ENCODE results near the gene TACR1. TPM values are rescaled to one million over a fixed set of nuclear protein-coding genes. Genes with fewer than 3 reads are reported as not detected.

TACR1 gene
- total and polyA plus RNA-seq, 2 of the 8 experiments (the other 6 are each of a cell fraction or from before 2014, with no cell fraction given): 0.09 to 0.37 TPM

- no peak overlapping the region for H2BK5ac ChIP-seq (ENCODE audit: low read depth, low read length)
- POLR2A ChIA-PET (ENCODE audit: partially characterized antibody): no interaction called here
- no peaks in the 10 kb centered on the region for H3K9me3 ChIP-seq (ENCODE audit: insufficient read depth in 2 of 2, low read depth in 1 of 2, low read length in 1 of 2)
- H3K23ac ChIP-seq (ENCODE audit: insufficient read length): no peak overlapping the region
- CTCF ChIA-PET (ENCODE audit: partially characterized antibody): interaction anchor here (0.6 to 1.1 kb wide), 2 partner anchors 60 to 452 kb away, joined by 3 read pairs; no protein-coding TSS in a partner anchor
- no peak overlapping the region for H2BK120ac ChIP-seq (replicated peaks; ENCODE audit: low read depth, low read length)
- H3K36me3 ChIP-seq (ENCODE audit: control insufficient read depth in 2 of 4, insufficient read depth in 4 of 4, low read length in 3 of 4): no peaks in the 10 kb centered on the region
- no peak overlapping the region for H4K8ac ChIP-seq (ENCODE audit: extremely low read depth, insufficient read depth, low read length)
- H4K91ac ChIP-seq (replicated peaks; ENCODE audit: insufficient read length, low read length): no peak overlapping the region
- H2BK12ac ChIP-seq (ENCODE audit: low read depth, low read length): 0 out of 2 replicates have a peak overlapping the region, but pooled peaks have one; percentile 12
- H4K20me1 ChIP-seq (replicated peaks in 1 of 2; ENCODE audit: control insufficient read depth in 1 of 2, insufficient read depth in 2 of 2, low read length in 2 of 2): no peaks in the 10 kb centered on the region
- no peak overlapping the region for H2AK5ac ChIP-seq (ENCODE audit: low read depth, low read length)
- FAIRE-seq: no peak
- H3K4ac ChIP-seq (replicated peaks; ENCODE audit: insufficient read length, low read depth, low read length): no peak overlapping the region
- no peaks in the 10 kb centered on the region for H3K27me3 ChIP-seq (replicated peaks in 1 of 4; ENCODE audit: control insufficient read depth in 3 of 4, extremely low read depth in 1 of 4, insufficient read depth in 3 of 4, low read length in 3 of 4)
- H2BK15ac ChIP-seq (ENCODE audit: low read length): no peak overlapping the region
- no peak overlapping the region for H2AFZ ChIP-seq (ENCODE audit: low read length)
- no peak overlapping the region for H3K27ac ChIP-seq (ENCODE audit: low read depth, low read length)
- no peak overlapping the region for H3K4me2 ChIP-seq (ENCODE audit: insufficient read depth in 1 of 2, low read depth in 2 of 2, low read length in 2 of 2)
- no peaks in the 10 kb centered on the region for H3K4me1 ChIP-seq (replicated peaks in 1 of 4; ENCODE audit: control insufficient read depth in 3 of 4, insufficient read depth in 4 of 4, low read length in 3 of 4)
- H3K79me2 ChIP-seq (ENCODE audit: control insufficient read depth in 1 of 2, insufficient read depth in 2 of 2, low read length in 2 of 2): no peaks in the 10 kb centered on the region
- 100% methylated on average over 2 of the region's 2 CpGs; no CpG with 5 or more reads in 1 of the 2 experiments for WGBS, 2 experiments (ENCODE audit: extremely low coverage in 1 of 2, insufficient coverage in 1 of 2, insufficient read length in 1 of 2, insufficient replicate concordance in 2 of 2, low coverage in 1 of 2, low lambda C conversion rate in 2 of 2, missing lambda C conversion rate in 1 of 2)
- no peak overlapping the region for H3K18ac ChIP-seq (ENCODE audit: extremely low read depth, low read length)
- H3K79me1 ChIP-seq (ENCODE audit: low read depth, low read length): no peaks in the 10 kb centered on the region
- no peak overlapping the region for H2BK20ac ChIP-seq (ENCODE audit: low read length)
- H3K56ac ChIP-seq (replicated peaks; ENCODE audit: insufficient read length, low read depth, low read length): no peak overlapping the region
- no peak overlapping the region for H3K14ac ChIP-seq (ENCODE audit: insufficient read length)
- DNase-seq (ENCODE audit: low read depth in 1 of 2, low spot score in 2 of 2): peak in 1 of 2 experiments; percentile 24
- H3K9ac ChIP-seq (replicated peaks in 1 of 4; ENCODE audit: extremely low read depth in 1 of 4, low read depth in 3 of 4, low read length in 3 of 4): no peak overlapping the region
- no peak overlapping the region for H3K4me3 ChIP-seq (ENCODE audit: extremely low read depth in 1 of 4, insufficient read depth in 2 of 4, low read depth in 3 of 4, low read length in 4 of 4)
- no peak overlapping the region for H4K5ac ChIP-seq (ENCODE audit: insufficient read length, low read depth, low read length)
- no peaks in the 10 kb centered on the region for H3K23me2 ChIP-seq (ENCODE audit: low read depth, low read length)
- TF ChIP-seq ATF2 (IDR thresholded peaks at IDR 0.05; ENCODE audit: low read length) (no peak), CHD1 (IDR thresholded peaks at IDR 0.05; ENCODE audit: low read depth, low read length) (no peak), SP1 (IDR thresholded peaks at IDR 0.05; ENCODE audit: low read depth, low read length) (no peak), CBX5 (IDR thresholded peaks at IDR 0.05; ENCODE audit: low read depth, low read length) (no peak), CHD2 (IDR thresholded peaks at IDR 0.05; ENCODE audit: low read length) (no peak), JUND (IDR thresholded peaks at IDR 0.05; ENCODE audit: low read length) (no peak), MAX (IDR thresholded peaks at IDR 0.05) (no peak), POLR2A (IDR thresholded peaks at IDR 0.05; ENCODE audit: control extremely low read depth in 1 of 2, low read depth in 2 of 2, low read length in 2 of 2) (no peak), EGR1 (IDR thresholded peaks at IDR 0.05; ENCODE audit: borderline replicate concordance, low read depth, low read length) (no peak), KDM5A (IDR thresholded peaks at IDR 0.05; ENCODE audit: low read length) (no peak)
Measured at GRCh38 chr2:75027886-75028285, 171.4 kb downstream of the TACR1 start.

All from H1 (cell line).